NT2/D1 (cell line): ENCODE measurements around the gene C12orf57.

Source experiments
- DNase-seq: peaks from one replicate; pipeline ENCODE4 v3.0.0-alpha.2; 2011; ENCODE audit warnings: low read depth, low spot score
- H3K27me3 ChIP-seq: 2 replicates; pipeline ENCODE4 v1.6.0; 2011; ENCODE audit warnings: mild to moderate bottlenecking; ENCODE audit not compliant: insufficient read length, insufficient read depth
- H3K36me3 ChIP-seq: 2 replicates; pipeline ENCODE4 v1.6.1; 2011; ENCODE audit warnings: mild to moderate bottlenecking, low read length, mixed read lengths; ENCODE audit not compliant: insufficient read depth, insufficient read length
- H3K4me1 ChIP-seq: 2 replicates; pipeline ENCODE4 v1.5.1; 2011; ENCODE audit not compliant: insufficient read depth, insufficient read length
- H3K4me3 ChIP-seq: 2 replicates; pipeline ENCODE4 v1.5.1; 2011; ENCODE audit warnings: low read depth; ENCODE audit not compliant: insufficient read length
- H3K9ac ChIP-seq: 2 replicates; pipeline ENCODE4 v1.6.0; 2011; ENCODE audit warnings: low read depth; ENCODE audit not compliant: insufficient read length
- H3K9me3 ChIP-seq: 2 replicates; pipeline ENCODE4 v1.5.1; 2011; ENCODE audit warnings: mild to moderate bottlenecking, low read length; ENCODE audit not compliant: insufficient read depth
- SUZ12 ChIP-seq: IDR thresholded peaks from 2 replicates; pipeline ENCODE4 v1.6.1; 2011; ENCODE audit not compliant: insufficient read length, insufficient read depth; ENCODE audit errors: extremely low read depth
- YY1 ChIP-seq: IDR thresholded peaks from 2 replicates; pipeline ENCODE4 v1.6.1; 2011; ENCODE audit not compliant: insufficient read length, insufficient read depth
- ZNF274 ChIP-seq: IDR thresholded peaks from 2 replicates; pipeline ENCODE4 v1.6.1; 2011; ENCODE audit warnings: mild to moderate bottlenecking, low read depth, low read length

C12orf57 gene

GRCh38 chr12:6982532-6982931, 38.7 kb downstream of the C12orf57 start:
- Histone ChIP-seq H3K9me3 (no peaks in the 10 kb centered on the region), H3K9ac (no peak overlapping the region), H3K4me3 (no peak overlapping the region), H3K27me3 (no peaks in the 10 kb centered on the region), H3K4me1 (no peaks in the 10 kb centered on the region), H3K36me3 (peaks cover 90% of the 10 kb centered on the region)
- DNase-seq, result no peak
- no peak for TF ChIP-seq SUZ12
- no peak for TF ChIP-seq YY1
- no peak for TF ChIP-seq ZNF274

- Histone ChIP-seq H3K27me3 (no peaks in the 10 kb centered on the region), H3K4me3 (no peak overlapping the region), H3K9me3 (no peaks in the 10 kb centered on the region), H3K9ac (no peak overlapping the region), H3K4me1 (peaks cover 3% of the 10 kb centered on the region), H3K36me3 (peaks cover 73% of the 10 kb centered on the region)
- TF ChIP-seq YY1 (no peak), SUZ12 (no peak), ZNF274 (no peak)
- no peak for DNase-seq
Measured at GRCh38 chr12:6987956-6988553, 44.2 kb downstream of the C12orf57 start.
